CD1c-positive myeloid dendritic cell (primary cell): ENCODE results near the gene TREML2.

Experiments
- DNase-seq: peaks from one replicate; pipeline ENCODE4 v3.0.0-alpha.2; 2016; ENCODE audit errors: extremely low spot score

The TREML2 gene

DNA sequence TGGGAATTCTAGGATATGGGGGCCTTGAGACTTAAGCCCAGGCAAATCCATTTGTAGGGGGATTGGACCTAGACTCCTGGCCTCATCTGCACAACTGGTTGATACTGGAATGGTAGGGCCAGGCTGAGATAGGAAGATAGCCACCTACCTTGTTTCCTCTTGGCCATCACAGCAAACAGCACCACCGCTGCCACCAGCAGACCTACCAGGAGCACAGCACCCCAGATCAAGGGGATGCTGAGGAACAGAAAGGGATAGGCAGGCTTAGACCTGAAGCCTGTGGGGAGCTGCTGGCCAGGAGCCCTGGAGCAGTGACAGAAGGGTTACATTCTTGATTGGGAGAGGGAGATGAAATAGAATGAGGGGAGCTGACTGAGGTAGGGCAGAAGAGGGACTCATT is 50.3 kb downstream of the TREML2 start:
- DNase-seq, result no peak

DNA sequence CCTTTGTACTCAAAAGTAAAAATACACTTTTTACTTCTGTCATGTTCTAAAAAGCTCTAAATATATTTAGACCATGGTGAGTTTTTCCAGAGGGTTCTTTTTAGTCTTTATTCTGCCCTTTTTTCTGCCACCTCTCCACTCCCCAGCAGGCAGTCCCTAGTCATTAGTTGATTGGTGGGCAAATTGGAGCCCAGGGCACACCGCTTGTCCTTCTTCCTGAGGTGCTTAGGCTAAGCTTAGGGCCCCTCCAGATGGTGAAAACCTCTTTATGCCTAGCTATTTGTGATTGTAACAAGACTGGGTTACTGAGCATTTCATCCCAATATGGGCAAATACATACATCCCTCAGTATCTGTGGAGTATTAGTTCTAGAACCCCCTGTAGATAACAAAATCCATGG is 53.0 kb downstream of the TREML2 start:
- DNase-seq, result no peak
